ENCODE measurements around the gene LAMTOR3. TPM values are rescaled to one million over a fixed set of nuclear protein-coding genes. Genes with fewer than 3 reads are reported as not detected.

The LAMTOR3 gene
- total RNA-seq, 4 donors from 2014 or later = 13.2 to 28.6 (median 21.1) TPM

DNA sequence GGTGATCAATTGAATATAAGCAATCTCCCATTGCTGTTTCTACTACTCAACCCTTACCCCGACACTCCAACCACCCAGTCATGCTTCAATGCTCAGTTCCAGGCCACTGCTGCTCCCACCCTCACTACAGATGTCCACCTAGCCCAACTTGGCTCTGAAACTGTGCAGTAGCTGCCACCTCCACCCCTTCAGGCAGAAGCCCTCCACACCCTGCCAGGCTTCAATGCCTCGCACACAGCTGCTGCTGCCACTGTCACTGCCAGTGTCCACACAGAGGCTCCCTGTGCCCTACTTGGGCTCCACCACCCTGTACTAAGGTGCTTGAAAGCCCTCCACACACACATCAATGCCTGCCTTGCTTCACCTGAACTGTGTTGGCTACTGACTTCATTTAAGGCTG lies 34.6 kb downstream of the LAMTOR3 start:
- Histone ChIP-seq H3K9me3 (no peaks in the 10 kb centered on the region), H3K27ac (no peak overlapping the region), H3K4me1 (peaks cover 0 to 4% (median 0%) of the 10 kb centered on the region in 4 donors), H3K27me3 (no peaks in the 10 kb centered on the region), H3K36me3 (no peaks in the 10 kb centered on the region), H3K4me3 (no peak overlapping the region)
- DNase-seq = no peak
- no peak for TF ChIP-seq POLR2A (IDR thresholded peaks at IDR 0.05)
- TF ChIP-seq CTCF (IDR thresholded peaks at IDR 0.05) = no peak

- no peak overlapping the region for H3K27ac ChIP-seq
- no peaks in the 10 kb centered on the region for H3K36me3 ChIP-seq
- DNase-seq = no peak
Measured at GRCh38 chr4:99857307-99857706, 36.9 kb downstream of the LAMTOR3 start.

GRCh38 chr4:99856166-99856565 lies 38.1 kb downstream of the LAMTOR3 start:
- Histone ChIP-seq H3K4me1 (peaks cover 0 to 4% (median 0%) of the 10 kb centered on the region in 4 donors), H3K36me3 (no peaks in the 10 kb centered on the region), H3K4me3 (no peak overlapping the region), H3K27me3 (no peaks in the 10 kb centered on the region), H3K27ac (peak overlapping the region in 1 of 4 donors; percentile 36), H3K9me3 (no peaks in the 10 kb centered on the region)
- DNase-seq = no peak
- TF ChIP-seq POLR2A (IDR thresholded peaks at IDR 0.05) (no peak), CTCF (IDR thresholded peaks at IDR 0.05) (no peak)

More at GRCh38 chr4:99857307-99857706, 36.9 kb downstream of the LAMTOR3 start:
- H3K27me3 ChIP-seq = no peaks in the 10 kb centered on the region
- no peak overlapping the region for H3K4me3 ChIP-seq
- TF ChIP-seq POLR2A (IDR thresholded peaks at IDR 0.05) (no peak), CTCF (IDR thresholded peaks at IDR 0.05) (no peak)
- no peaks in the 10 kb centered on the region for H3K9me3 ChIP-seq
- peaks cover 0 to 4% (median 0%) of the 10 kb centered on the region in 4 donors for H3K4me1 ChIP-seq

DNA sequence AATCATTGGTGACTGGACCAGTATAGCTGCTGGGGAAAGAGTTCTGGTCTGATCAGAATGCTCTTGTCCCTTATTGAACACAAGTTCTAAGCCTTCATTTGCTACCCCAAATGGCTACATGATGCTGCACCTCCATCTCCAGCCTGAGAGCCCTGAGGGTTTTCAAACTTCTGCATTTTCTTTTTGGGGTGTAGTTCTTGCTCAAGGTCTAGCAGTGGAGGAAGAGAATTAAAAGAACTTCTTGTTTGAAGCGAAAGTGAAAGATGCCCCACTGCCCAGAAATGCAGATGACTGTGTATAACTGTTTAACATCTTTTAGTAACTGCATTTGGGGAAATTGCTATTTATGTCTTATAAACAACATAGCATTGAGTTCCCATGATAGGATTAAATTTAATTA lies 38.5 kb downstream of the LAMTOR3 start:
- Histone ChIP-seq H3K4me1 (peaks cover 0 to 4% (median 0%) of the 10 kb centered on the region in 4 donors), H3K27ac (peak overlapping the region in 1 of 4 donors; percentile 36), H3K36me3 (no peaks in the 10 kb centered on the region), H3K9me3 (no peaks in the 10 kb centered on the region), H3K4me3 (no peak overlapping the region), H3K27me3 (no peaks in the 10 kb centered on the region)
- no peak for DNase-seq
- TF ChIP-seq POLR2A (IDR thresholded peaks at IDR 0.05) = no peak
- no peak for TF ChIP-seq CTCF (IDR thresholded peaks at IDR 0.05)

DNA sequence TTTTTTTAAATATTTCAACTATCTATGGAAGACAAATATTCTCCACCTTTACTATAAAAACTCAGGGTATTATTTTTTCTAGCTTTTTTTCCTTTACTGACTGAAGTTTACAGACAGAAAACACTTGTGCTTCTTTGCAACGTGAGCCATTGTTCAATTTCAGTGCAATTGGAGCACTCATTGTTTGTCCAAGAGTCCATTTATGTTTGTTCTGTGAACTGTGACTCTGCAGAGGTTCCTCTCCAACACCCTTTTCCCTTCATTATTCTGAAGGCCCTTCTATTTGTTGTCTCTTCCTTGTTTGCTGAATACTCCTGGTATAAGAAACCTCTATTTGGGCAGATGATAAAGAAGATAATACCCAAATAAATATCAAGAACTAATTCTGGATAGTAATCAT lies 40.2 kb downstream of the LAMTOR3 start:
- DNase-seq = no peak

More for the DNA sequence above, 40.2 kb downstream of the LAMTOR3 start:
- Histone ChIP-seq H3K27me3 (no peaks in the 10 kb centered on the region), H3K4me3 (no peak overlapping the region), H3K4me1 (peaks cover 0 to 4% (median 0%) of the 10 kb centered on the region in 4 donors), H3K27ac (no peak overlapping the region), H3K36me3 (no peaks in the 10 kb centered on the region), H3K9me3 (no peaks in the 10 kb centered on the region)
- TF ChIP-seq CTCF (IDR thresholded peaks at IDR 0.05) (no peak), POLR2A (IDR thresholded peaks at IDR 0.05) (no peak)
